Right atrium auricular region (tissue), 2 donors: ENCODE data around the gene UBE4B. TPM values are rescaled to one million over a fixed set of nuclear protein-coding genes. Genes with fewer than 3 reads are reported as not detected.

ENCODE experiments used
- DNase-seq: peaks from one replicate; pipeline ENCODE4 v3.0.0-alpha.2; 2019; ENCODE audit warnings: low spot score
- H3K27ac ChIP-seq, 2 donors: fragments of 200-600 bp; sonication (generic); 1 replicate in 1 of 2; 2 replicates in 1 of 2; pipeline ENCODE4 v1.5.1; 2016 to 2019
- H3K27me3 ChIP-seq, 2 donors: fragments of 200-600 bp; sonication (generic); one replicate each; pipeline versions ENCODE4 v1.5.1 to v1.6.0; 2017 to 2019
- H3K36me3 ChIP-seq: fragments of 200-600 bp; sonication (generic); one replicate; pipeline ENCODE4 v1.5.1; 2016
- H3K4me1 ChIP-seq, 2 donors: fragments of 200-600 bp; sonication (generic); one replicate each; pipeline versions ENCODE4 v1.5.1 to v1.6.0; 2017 to 2019
- H3K4me3 ChIP-seq, 2 donors: fragments of 200-600 bp; sonication (generic); 1 replicate in 1 of 2; 2 replicates in 1 of 2; pipeline ENCODE4 v1.5.1; 2017 to 2019; ENCODE audit warnings: mild to moderate bottlenecking in 1 of 2, moderate library complexity in 1 of 2
- H3K9me3 ChIP-seq, 2 donors: fragments of 200-600 bp; sonication (generic); one replicate each; pipeline ENCODE4 v1.5.1; 2019
- CTCF ChIP-seq, 2 donors: fragments of 200-600 bp; sonication (generic); IDR thresholded peaks; one replicate each; pipeline ENCODE4 v1.5.1; 2019; ENCODE audit warnings: antibody characterized with exemption in 2 of 2
- total RNA-seq, 2 donors: library from RNA; depleted of rRNA; stranded (reverse); fragments of >200 nt; gene quantifications; one replicate each; pipeline ENCODE4 v1.1.0, GENCODE V29; 2016

UBE4B gene
- total RNA-seq, 2 donors from 2014 or later, result 50.2 to 71.3 TPM

GRCh38 chr1:10056599-10056987 lies 23.8 kb downstream of the UBE4B start:
- TF ChIP-seq CTCF (IDR thresholded peaks at IDR 0.05), result no peak
- Histone ChIP-seq H3K36me3 (no peaks in the 10 kb centered on the region), H3K27me3 (no peaks in the 10 kb centered on the region), H3K9me3 (no peaks in the 10 kb centered on the region), H3K4me3 (no peak overlapping the region), H3K27ac (no peak overlapping the region), H3K4me1 (peaks cover 0 to 58% of the 10 kb centered on the region in 2 donors)
- no peak for DNase-seq

DNA sequence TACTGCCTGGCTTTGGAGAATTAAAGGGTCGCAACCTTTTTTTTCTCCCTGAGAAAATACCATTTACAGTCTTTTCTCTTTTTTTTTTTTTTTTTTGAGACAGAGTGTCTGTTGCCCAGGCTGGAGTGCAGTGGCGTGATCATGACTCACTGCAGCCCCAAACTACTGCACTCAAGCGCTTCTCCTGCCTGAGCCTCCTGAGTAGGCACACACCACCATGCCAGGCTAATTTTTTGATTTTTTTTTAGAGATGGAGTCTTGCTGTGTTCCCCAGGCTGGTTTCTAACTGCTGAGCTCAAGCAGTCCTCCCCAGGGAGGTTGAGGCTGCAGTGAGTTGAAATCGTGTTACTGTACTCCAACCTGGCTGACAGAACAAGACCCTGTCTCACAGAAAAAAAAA lies 24.6 kb downstream of the UBE4B start:
- no peaks in the 10 kb centered on the region for H3K36me3 ChIP-seq
- no peak for DNase-seq
- H3K9me3 ChIP-seq, result no peaks in the 10 kb centered on the region
- H3K27me3 ChIP-seq, result no peaks in the 10 kb centered on the region
- H3K27ac ChIP-seq, result peak overlapping the region in 1 of 2 donors; percentile 27
- no peak overlapping the region for H3K4me3 ChIP-seq
- TF ChIP-seq CTCF (IDR thresholded peaks at IDR 0.05), result no peak
- H3K4me1 ChIP-seq, result peaks cover 0 to 51% of the 10 kb centered on the region in 2 donors

- peak overlapping the region in 1 of 2 donors; percentile 27 for H3K27ac ChIP-seq
- H3K4me1 ChIP-seq, result peaks cover 0 to 47% of the 10 kb centered on the region in 2 donors
- no peaks in the 10 kb centered on the region for H3K9me3 ChIP-seq
- H3K27me3 ChIP-seq, result no peaks in the 10 kb centered on the region
- no peak for TF ChIP-seq CTCF (IDR thresholded peaks at IDR 0.05)
- H3K4me3 ChIP-seq, result no peak overlapping the region
- H3K36me3 ChIP-seq, result no peaks in the 10 kb centered on the region
- DNase-seq, result no peak
These were observed 25.0 kb downstream of the UBE4B start for GRCh38 chr1:10057796-10058195.

DNA sequence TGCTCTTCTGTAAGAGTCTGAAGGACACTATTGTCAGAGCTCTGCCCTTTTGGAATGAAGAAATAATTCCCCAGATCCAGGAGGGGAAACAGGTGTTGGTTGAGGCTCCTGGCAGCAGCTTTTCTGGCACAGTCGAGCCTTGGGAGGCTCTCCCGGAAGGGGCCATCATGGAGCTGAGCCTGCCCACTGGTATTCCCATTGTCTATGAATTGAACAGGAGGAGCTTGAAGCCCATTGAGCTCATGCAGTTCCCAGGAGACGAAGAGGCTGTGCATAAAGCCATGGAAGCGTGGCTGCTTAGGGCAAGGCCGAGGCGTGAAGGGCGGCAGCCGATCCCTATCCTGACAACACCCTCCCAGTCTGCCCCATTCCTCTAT lies 26.6 kb downstream of the UBE4B start:
- DNase-seq, result no peak
- H3K27ac ChIP-seq, result no peak overlapping the region
- no peak overlapping the region for H3K4me3 ChIP-seq
- H3K9me3 ChIP-seq, result no peaks in the 10 kb centered on the region
- no peak for TF ChIP-seq CTCF (IDR thresholded peaks at IDR 0.05)
- no peaks in the 10 kb centered on the region for H3K27me3 ChIP-seq
- H3K36me3 ChIP-seq, result no peaks in the 10 kb centered on the region
- H3K4me1 ChIP-seq, result peaks cover 0 to 53% of the 10 kb centered on the region in 2 donors

GRCh38 chr1:10060311-10061100 lies 27.7 kb downstream of the UBE4B start:
- Histone ChIP-seq H3K4me3 (no peak overlapping the region), H3K27ac (no peak overlapping the region)

More at GRCh38 chr1:10060311-10061100, 27.7 kb downstream of the UBE4B start:
- no peak for TF ChIP-seq CTCF (IDR thresholded peaks at IDR 0.05)
- Histone ChIP-seq H3K4me1 (peaks cover 0 to 58% of the 10 kb centered on the region in 2 donors), H3K27me3 (no peaks in the 10 kb centered on the region), H3K36me3 (no peaks in the 10 kb centered on the region), H3K9me3 (no peaks in the 10 kb centered on the region)
- DNase-seq, result no peak
